Renal cortical epithelial cell (primary cell): ENCODE results near the gene PRH1. TPM values are rescaled to one million over a fixed set of nuclear protein-coding genes. Genes with fewer than 3 reads are reported as not detected.

Experiments
- DNase-seq: peaks from one replicate; pipeline ENCODE4 v3.0.0-alpha.2; 2011; ENCODE audit warnings: low read depth
- total RNA-seq: library from RNA; depleted of rRNA; stranded (reverse); fragments of >200 nt; gene quantifications from 2 replicates; pipeline ENCODE4 v1.2.3, GENCODE V29; 2014

Gene PRH1
- total RNA-seq, 1 donor from 2014 or later = 14.8 TPM

DNA sequence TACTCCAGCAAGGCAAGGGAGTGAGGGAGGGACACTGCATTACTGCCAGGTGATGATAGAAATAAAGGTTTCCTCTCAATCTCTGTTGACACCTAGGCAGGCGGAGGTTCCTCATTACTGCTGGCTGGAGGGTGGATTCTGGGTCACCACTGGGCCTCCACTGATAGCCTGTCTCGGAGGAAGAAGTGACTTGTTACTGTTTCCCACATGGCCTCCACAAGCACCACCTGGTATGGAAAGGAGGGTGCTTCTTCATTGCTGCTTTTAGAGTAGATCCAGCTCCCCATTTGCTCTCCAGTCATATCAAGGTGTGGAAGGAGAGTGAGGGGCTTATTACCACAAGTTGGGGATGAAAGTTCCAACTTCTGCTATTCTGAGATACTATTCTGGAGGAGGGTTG, 41.2 kb downstream of the PRH1 start:
- DNase-seq = no peak

DNA sequence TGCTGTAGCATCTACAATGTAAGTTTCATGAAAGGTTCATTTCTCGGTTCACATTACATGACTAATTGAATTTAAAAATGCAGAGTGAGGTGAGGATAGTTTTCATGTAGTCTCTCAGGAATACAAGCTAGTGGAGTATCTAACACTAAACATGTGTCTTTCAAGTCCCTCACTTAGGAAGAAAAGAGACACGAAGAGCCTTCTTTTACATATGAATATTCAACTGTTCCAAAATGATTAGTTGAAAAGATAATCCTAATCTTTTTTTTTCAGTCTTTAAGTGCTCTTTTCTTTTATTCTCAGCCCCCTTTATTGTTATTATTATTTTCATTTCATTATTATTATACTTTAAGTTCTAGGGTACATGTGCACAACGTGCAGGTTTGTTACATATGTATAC, 45.6 kb downstream of the PRH1 start:
- no peak for DNase-seq

Other genes with a start within 250 kb of the PRH1 start
- 2.6 and 4.3 TPM in 2 replicates for gene STYK1, start 210.2 kb downstream of the PRH1 start, total RNA-seq
- gene YBX3, start 160.9 kb downstream of the PRH1 start, total RNA-seq = 67.6 and 163 TPM in 2 replicates
- gene TAS2R7, start 81.6 kb downstream of the PRH1 start, total RNA-seq = 0.20 TPM in 1 of 2 replicates, not detected in the other
- 0.25 TPM in 1 of 2 replicates, not detected in the other for gene TAS2R8, start 77.0 kb downstream of the PRH1 start, total RNA-seq
- gene TAS2R9, start 74.1 kb downstream of the PRH1 start, total RNA-seq = 0.35 TPM in 1 of 2 replicates, not detected in the other
- gene TAS2R10, start 57.9 kb downstream of the PRH1 start, total RNA-seq = 3.0 TPM in 1 of 2 replicates, not detected in the other
- 1.4 and 2.3 TPM in 2 replicates for gene PRR4, start 34.8 kb downstream of the PRH1 start, total RNA-seq
- 5.2 TPM in 1 of 2 replicates, not detected in the other for gene TAS2R13, start 25.3 kb upstream of the PRH1 start, total RNA-seq
- not detected in 2 replicates for gene PRH2, start 45.0 kb upstream of the PRH1 start, total RNA-seq
- gene TAS2R14, start 55.0 kb upstream of the PRH1 start, total RNA-seq = 1.4 and 7.1 TPM in 2 replicates
- gene TAS2R50, start 102.7 kb upstream of the PRH1 start, total RNA-seq = 0.35 and 9.3 TPM in 2 replicates
- 1.6 and 7.7 TPM in 2 replicates for gene TAS2R20, start 114.0 kb upstream of the PRH1 start, total RNA-seq
- 1.2 and 11.6 TPM in 2 replicates for gene TAS2R19, start 138.4 kb upstream of the PRH1 start, total RNA-seq
- gene TAS2R31, start 147.2 kb upstream of the PRH1 start, total RNA-seq = 9.5 TPM in 1 of 2 replicates, not detected in the other
- 5.3 TPM in 1 of 2 replicates, not detected in the other for gene TAS2R46, start 178.0 kb upstream of the PRH1 start, total RNA-seq
- gene TAS2R43, start 208.1 kb upstream of the PRH1 start, total RNA-seq = 0.52 TPM in 1 of 2 replicates, not detected in the other